ENCODE results near the gene COG1. TPM values are rescaled to one million over a fixed set of nuclear protein-coding genes. Genes with fewer than 3 reads are reported as not detected.

COG1 gene
- total and polyA plus RNA-seq, 11 donors: 20.2 to 78.7 (median 55.1) TPM

DNA sequence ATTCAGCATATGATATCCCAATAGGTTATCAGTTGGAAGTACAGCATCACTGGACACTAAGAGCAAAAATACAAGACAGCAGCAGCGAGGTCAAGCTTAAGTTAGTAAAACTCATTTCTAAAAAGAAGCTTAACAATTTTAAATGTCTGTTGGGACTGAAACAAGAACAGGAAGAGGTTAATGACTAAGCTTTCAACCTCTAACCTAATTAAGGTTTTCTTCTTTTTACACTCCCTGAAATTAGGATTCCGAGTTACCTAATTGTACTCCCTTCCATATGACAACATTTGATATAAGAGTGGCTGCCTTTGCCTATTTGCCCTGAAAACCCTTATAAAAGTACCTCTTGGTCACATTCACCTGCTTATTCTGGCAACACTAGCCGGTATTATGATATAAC, 34.5 kb downstream of the COG1 start:
- no peak for TF ChIP-seq POLR2A (IDR thresholded peaks at IDR 0.05)
- TF ChIP-seq, protein P1, sequence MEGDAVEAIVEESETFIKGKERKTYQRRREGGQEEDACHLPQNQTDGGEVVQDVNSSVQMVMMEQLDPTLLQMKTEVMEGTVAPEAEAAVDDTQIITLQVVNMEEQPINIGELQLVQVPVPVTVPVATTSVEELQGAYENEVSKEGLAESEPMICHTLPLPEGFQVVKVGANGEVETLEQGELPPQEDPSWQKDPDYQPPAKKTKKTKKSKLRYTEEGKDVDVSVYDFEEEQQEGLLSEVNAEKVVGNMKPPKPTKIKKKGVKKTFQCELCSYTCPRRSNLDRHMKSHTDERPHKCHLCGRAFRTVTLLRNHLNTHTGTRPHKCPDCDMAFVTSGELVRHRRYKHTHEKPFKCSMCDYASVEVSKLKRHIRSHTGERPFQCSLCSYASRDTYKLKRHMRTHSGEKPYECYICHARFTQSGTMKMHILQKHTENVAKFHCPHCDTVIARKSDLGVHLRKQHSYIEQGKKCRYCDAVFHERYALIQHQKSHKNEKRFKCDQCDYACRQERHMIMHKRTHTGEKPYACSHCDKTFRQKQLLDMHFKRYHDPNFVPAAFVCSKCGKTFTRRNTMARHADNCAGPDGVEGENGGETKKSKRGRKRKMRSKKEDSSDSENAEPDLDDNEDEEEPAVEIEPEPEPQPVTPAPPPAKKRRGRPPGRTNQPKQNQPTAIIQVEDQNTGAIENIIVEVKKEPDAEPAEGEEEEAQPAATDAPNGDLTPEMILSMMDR (IDR thresholded peaks at IDR 0.05): no peak
- ATAC-seq: no peak
- intact Hi-C loops (cut with DNase I): no loop called here
- Histone ChIP-seq H3K27ac (peak overlapping the region in 4 of 12 donors; percentile 44 to 72 (median 69)), H3K4me1 (peaks cover 5 to 61% (median 43%) of the 10 kb centered on the region in 12 donors), H3K4me3 (no peak overlapping the region), H3K27me3 (no peaks in the 10 kb centered on the region), H3K9me3 (no peaks in the 10 kb centered on the region), H3K36me3 (peaks cover 0 to 9% (median 0%) of the 10 kb centered on the region in 9 donors)
- DNase-seq: no peak
- 55 to 70% (median 58%) methylated on average over 3 of the region's 3 CpGs for WGBS, 4 donors

DNA sequence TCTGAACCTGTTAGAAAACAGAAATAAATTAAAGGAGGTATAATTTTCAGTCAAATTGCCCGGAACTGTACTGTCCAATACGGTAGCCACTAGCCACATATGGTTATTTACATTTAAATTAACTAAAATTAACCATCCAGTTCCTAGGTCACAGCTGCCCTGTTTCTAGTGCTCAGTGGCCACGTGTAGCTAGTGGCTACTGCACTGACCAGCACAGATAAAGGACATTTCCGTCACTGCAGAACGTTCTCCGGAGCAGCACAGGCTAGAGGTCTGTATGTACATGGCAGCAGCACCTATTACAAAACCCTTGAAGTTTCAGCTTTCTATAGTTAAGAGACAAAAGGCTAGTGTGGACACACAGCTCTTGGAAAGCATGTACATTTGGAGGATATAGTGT, 35.1 kb downstream of the COG1 start:
- no peak overlapping the region for H3K4me3 ChIP-seq
- H3K27me3 ChIP-seq: no peaks in the 10 kb centered on the region
- H3K27ac ChIP-seq: peak overlapping the region in 7 of 12 donors; percentile 12 to 72 (median 57)
- H3K36me3 ChIP-seq: peaks cover 0 to 9% (median 0%) of the 10 kb centered on the region in 9 donors
- no peaks in the 10 kb centered on the region for H3K9me3 ChIP-seq
- intact Hi-C loops (cut with DNase I): no loop called here
- WGBS, 4 donors: 37 to 48% (median 40%) methylated on average over 6 of the region's 6 CpGs
- DNase-seq (no peak), ATAC-seq (no peak)
- H3K4me1 ChIP-seq: peaks cover 5 to 61% (median 42%) of the 10 kb centered on the region in 12 donors
- TF ChIP-seq, protein P1 (IDR thresholded peaks at IDR 0.05): no peak

DNA sequence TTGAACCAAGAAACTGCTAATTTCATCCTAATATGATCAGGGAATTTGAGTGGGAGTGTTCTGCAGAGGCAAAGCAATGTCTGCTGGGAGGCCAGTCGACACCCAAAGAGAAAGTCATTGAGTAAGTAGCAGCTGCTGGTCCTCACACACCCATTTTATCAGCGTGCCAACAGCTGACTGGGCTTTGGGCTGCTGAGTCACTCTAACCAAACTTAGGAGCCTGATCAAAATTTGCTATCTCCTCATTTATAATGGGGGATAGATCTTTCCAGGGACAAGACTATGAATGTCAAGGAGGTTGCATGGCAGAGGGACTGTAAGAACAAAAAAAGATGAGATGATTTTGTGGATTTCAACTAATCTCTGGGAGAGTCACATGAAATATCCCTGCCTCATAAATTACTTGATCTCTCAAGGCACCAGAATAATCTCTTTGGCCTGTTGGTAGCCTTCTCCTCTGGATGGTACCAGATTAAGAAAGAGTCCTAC, 35.9 kb downstream of the COG1 start:
- intact Hi-C loops (cut with DNase I): no loop called here
- no peak for TF ChIP-seq POLR2A (IDR thresholded peaks at IDR 0.05)
- TF ChIP-seq, protein P1 (IDR thresholded peaks at IDR 0.05): no peak
- Histone ChIP-seq H3K9me3 (no peaks in the 10 kb centered on the region), H3K36me3 (peaks cover 0 to 9% (median 0%) of the 10 kb centered on the region in 9 donors), H3K27ac (peak overlapping the region in 10 of 12 donors; percentile 12 to 72 (median 56)), H3K27me3 (no peaks in the 10 kb centered on the region), H3K4me1 (peaks cover 5 to 69% (median 48%) of the 10 kb centered on the region in 12 donors), H3K4me3 (no peak overlapping the region)
- ATAC-seq (peak in 3 of 4 donors; percentile 29 to 57 (median 52)), DNase-seq (peak in 4 of 5 donors; percentile 44 to 78 (median 60))
- WGBS, 4 donors: 2 to 10% (median 3%) methylated on average over 2 of the region's 2 CpGs

DNA sequence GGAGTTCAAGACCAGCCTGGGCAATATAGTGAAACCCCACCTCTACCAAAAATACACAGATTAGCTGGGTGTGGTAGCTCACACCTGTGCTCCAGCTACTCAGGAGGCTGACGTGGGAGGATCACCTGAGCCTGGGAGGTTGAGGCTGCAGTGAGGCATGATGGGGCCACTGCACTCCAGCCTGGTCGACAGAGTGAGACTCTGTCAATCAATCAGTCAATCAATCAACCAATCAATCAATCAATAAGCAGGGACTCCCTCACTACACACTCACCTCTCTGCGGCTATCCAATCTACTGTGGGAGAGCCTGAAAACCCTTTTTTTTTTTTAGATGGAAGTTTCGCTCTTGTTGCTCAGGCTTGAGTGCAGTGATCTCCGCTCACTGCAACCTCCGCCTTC, 37.2 kb downstream of the COG1 start:
- H3K4me3 ChIP-seq: peak overlapping the region in 1 of 12 donors; percentile 78
- H3K4me1 ChIP-seq: peaks cover 5 to 67% (median 49%) of the 10 kb centered on the region in 12 donors
- peaks cover 0 to 10% (median 0%) of the 10 kb centered on the region in 9 donors for H3K36me3 ChIP-seq
- H3K27me3 ChIP-seq: no peaks in the 10 kb centered on the region
- WGBS, 4 donors: 91 to 97% (median 96%) methylated on average over 6 of the region's 6 CpGs
- H3K27ac ChIP-seq: no peak overlapping the region
- intact Hi-C loops (cut with DNase I): loop anchor here in 6 of 10 donors (2.0 to 5.0 kb wide), 4 partner anchors 33 to 503 kb away; partner anchors contain the start of gene COG1 (in 4 of the 6)
- DNase-seq: no peak
- no peaks in the 10 kb centered on the region for H3K9me3 ChIP-seq
- ATAC-seq: no peak
- TF ChIP-seq, protein P1 (IDR thresholded peaks at IDR 0.05): no peak
- TF ChIP-seq POLR2A (IDR thresholded peaks at IDR 0.05): no peak
